K562 (cell line): Measurements from ENCODE around the gene PRSS27. TPM values are rescaled to one million over a fixed set of nuclear protein-coding genes. Genes with fewer than 3 reads are reported as not detected.
A peak's percentile ranks its signal among the peaks of the same experiment; 100 is the strongest.

Source experiments
- ATAC-seq: fragments of 200-7000 bp; cut with Tn5 transposase; 3 replicates; pipeline ENCODE4 v1.9.1; 2020; ENCODE audit warnings: moderate library complexity
- BruUV-seq: library from RNA; stranded (reverse); fragments of 400-500 nt; replicated peaks from 2 replicates; lab custom pipeline; 2021; lab: Mats Ljungman, UMichigan
- CTCF ChIA-PET: fragments of 300-600 bp; formaldehyde crosslinking; extraction: SDS; loops from one replicate; lab custom pipeline; 2021; ENCODE audit warnings: low intra/inter-chr PET ratio; lab: Yijun Ruan, JAX
- POLR2A ChIA-PET: fragments of 300-600, 350-650 bp; sonication (Branson Sonifier 250); formaldehyde crosslinking; extraction: SDS; loops from one replicate; lab custom pipeline; 2021; ENCODE audit warnings: antibody characterized with exemption, inconsistent platforms; lab: Yijun Ruan, JAX
- DNase-seq, 4 experiments: peaks; one replicate each; pipeline versions ENCODE4 v3.0.0 to v3.0.0-alpha.2; 2011 to 2018; ENCODE audit warnings: low spot score in 3 of 4, mixed read lengths in 3 of 4; ENCODE audit errors: extremely low read depth in 1 of 4
- FAIRE-seq: peaks from 2 replicates; lab custom pipeline; 2011; peaks lifted over from hg19 to GRCh38; lab: Jason Lieb, UNC
- H2AFZ ChIP-seq: 2 replicates; pipeline ENCODE4 v1.6.0; 2011; ENCODE audit warnings: low read depth, low read length, control low read depth, inconsistent platforms
- H3K27ac ChIP-seq: fragments of 200-600 bp; 3 replicates; pipeline ENCODE4 v1.8.0; 2011; ENCODE audit warnings: low read depth, mild to moderate bottlenecking, control low read depth, inconsistent platforms, low read length, moderate library complexity, mixed read lengths; ENCODE audit errors: extremely low read depth
- H3K27me3 ChIP-seq, 2 experiments: fragments of 300-600 bp in 1 of 2; 2 replicates in 1 of 2; 3 replicates in 1 of 2; pipeline versions ENCODE4 v1.6.0 to v1.8.0; 2011; ENCODE audit warnings: inconsistent platforms in 2 of 2, low read length in 2 of 2, mild to moderate bottlenecking in 1 of 2, mixed read lengths in 1 of 2, moderate library complexity in 1 of 2; ENCODE audit not compliant: control insufficient read depth in 2 of 2, insufficient read depth in 2 of 2
- H3K36me3 ChIP-seq: fragments of 300-600 bp; 3 replicates; pipeline ENCODE4 v1.8.0; 2011; ENCODE audit warnings: mild to moderate bottlenecking, low read length, inconsistent platforms; ENCODE audit not compliant: control insufficient read depth, insufficient read depth
- H3K4me1 ChIP-seq, 2 experiments: fragments of 200-600 bp in 1 of 2; replicated peaks in 1 of 2; 2 replicates in 1 of 2; 3 replicates in 1 of 2; pipeline versions ENCODE4 v1.5.1 to v1.8.0; 2011; ENCODE audit warnings: inconsistent platforms in 2 of 2, low read length in 2 of 2, mild to moderate bottlenecking in 1 of 2, mixed read lengths in 1 of 2, moderate library complexity in 1 of 2; ENCODE audit not compliant: control insufficient read depth in 2 of 2, insufficient read depth in 2 of 2
- H3K4me2 ChIP-seq: 2 replicates; pipeline ENCODE4 v1.6.1; 2011; ENCODE audit warnings: low read length, control low read depth, inconsistent platforms, mixed read lengths; ENCODE audit not compliant: insufficient read depth
- H3K4me3 ChIP-seq: fragments of 200-600 bp; sonication (generic), shearing (Covaris generic); 2 replicates; pipeline ENCODE4 v1.5.1; 2016; ENCODE audit warnings: control low read depth, inconsistent platforms
- H3K79me2 ChIP-seq: fragments of 200-600 bp; 3 replicates; pipeline ENCODE4 v1.8.0; 2011; ENCODE audit warnings: low read length, inconsistent platforms; ENCODE audit not compliant: control insufficient read depth, insufficient read depth
- H3K9ac ChIP-seq, 2 experiments: 2 replicates each; pipeline versions ENCODE4 v1.6.0 to v1.6.1; 2011; ENCODE audit warnings: low read depth in 2 of 2, low read length in 2 of 2, control low read depth in 1 of 2, inconsistent platforms in 1 of 2, mild to moderate bottlenecking in 1 of 2, mixed read lengths in 1 of 2; ENCODE audit not compliant: insufficient read depth in 1 of 2
- H3K9me1 ChIP-seq: one replicate; pipeline ENCODE4 v1.6.0; 2011; ENCODE audit warnings: inconsistent platforms, mild to moderate bottlenecking, low read length, moderate library complexity; ENCODE audit not compliant: control insufficient read depth, insufficient read depth
- H3K9me3 ChIP-seq: replicated peaks from 2 replicates; pipeline ENCODE4 v1.5.1; 2011; ENCODE audit warnings: low read depth, low read length, inconsistent platforms; ENCODE audit not compliant: control insufficient read depth, insufficient read depth
- H4K20me1 ChIP-seq: replicated peaks from 2 replicates; pipeline ENCODE4 v1.6.1; 2011; ENCODE audit warnings: low read length, inconsistent platforms, mixed read lengths; ENCODE audit not compliant: control insufficient read depth, insufficient read depth
- ARNT ChIP-seq, 2 experiments: fragments of 450-650 bp; IDR thresholded peaks; 2 replicates each; pipeline ENCODE4 v1.6.1; 2016; ENCODE audit warnings: mild to moderate bottlenecking in 1 of 2
- BRD9 ChIP-seq: fragments of 450-650 bp; IDR thresholded peaks from 2 replicates; pipeline ENCODE4 v1.6.1; 2018; ENCODE audit warnings: low read depth; ENCODE audit not compliant: partially characterized antibody
- EP400 ChIP-seq: fragments of 450-650 bp; IDR thresholded peaks from 2 replicates; pipeline ENCODE4 v1.6.1; 2017; ENCODE audit warnings: antibody characterized with exemption, mild to moderate bottlenecking, moderate library complexity
- FOXA1 ChIP-seq: fragments of 450-650 bp; IDR thresholded peaks from 2 replicates; pipeline ENCODE4 v1.6.1; 2016; ENCODE audit warnings: mild to moderate bottlenecking, borderline replicate concordance
- GTF2E2 ChIP-seq: fragments of 200-800 bp; sonication (Bioruptor generic); IDR thresholded peaks from 2 replicates; pipeline ENCODE4 v1.6.1; 2016; ENCODE audit warnings: missing genetic modification characterization, missing compliant biosample characterization
- HDGF ChIP-seq: fragments of 450-650 bp; IDR thresholded peaks from 2 replicates; pipeline ENCODE4 v1.6.1; 2016
- HNRNPH1 ChIP-seq: fragments of 200-400 bp; formaldehyde crosslinking; optimal IDR thresholded peaks from 2 replicates; pipeline ENCODE3; 2017; ENCODE audit warnings: low read depth, mild to moderate bottlenecking, low read length, moderate library complexity
- POLR2A ChIP-seq: fragments of 450-650 bp; conservative IDR thresholded peaks from 2 replicates; pipeline ENCODE4 v1.6.1; 2016
- RAD51 ChIP-seq: fragments of 450-650 bp; IDR thresholded peaks from 2 replicates; pipeline ENCODE4 v1.7.1; 2016; ENCODE audit warnings: low read depth, mild to moderate bottlenecking, borderline replicate concordance
- SNIP1 ChIP-seq: fragments of 450-650 bp; IDR thresholded peaks from 2 replicates; pipeline ENCODE4 v1.7.1; 2017; ENCODE audit warnings: low read depth, mild to moderate bottlenecking
- TAF7 ChIP-seq: fragments of 450-650 bp; IDR thresholded peaks from 2 replicates; pipeline ENCODE4 v1.6.1; 2016; ENCODE audit warnings: missing genetic modification characterization, missing compliant biosample characterization
- TGIF2 ChIP-seq: sonication (generic); formaldehyde crosslinking; IDR thresholded peaks from 2 replicates; pipeline ENCODE4 v1.8.1; 2022; ENCODE audit warnings: mild to moderate bottlenecking, missing genetic modification reagents, moderate library complexity
- ZBTB17 ChIP-seq: fragments of 450-650 bp; formaldehyde crosslinking; IDR thresholded peaks from 2 replicates; pipeline ENCODE4 v1.4.0; 2020; ENCODE audit warnings: mild to moderate bottlenecking
- ZNF165 ChIP-seq: fragments of 250-450 bp; sonication (Bioruptor Pico); IDR thresholded peaks from 2 replicates; pipeline ENCODE4 v1.4.0; 2020; ENCODE audit warnings: borderline replicate concordance
- WGBS: fragments of 100-300 bp; shearing (Covaris generic); methylation state at CpG from one replicate; pipeline ENCODE4 v1.1.6; 2016; ENCODE audit warnings: low coverage, mixed read lengths; ENCODE audit not compliant: insufficient coverage; ENCODE audit errors: missing lambda C conversion rate; 5-methylcytosine and 5-hydroxymethylcytosine counted together
- in situ Hi-C: fragments of 300-500 bp; cut with MboI; formaldehyde crosslinking; loops from 4 replicates; pipeline ENCODE4 v1.15.0; 2018; ENCODE audit warnings: inconsistent platforms, mixed read lengths
- intact Hi-C: fragments of 100-400 bp; cut with micrococcal nuclease; formaldehyde crosslinking; loops from 2 replicates; pipeline ENCODE4 v1.14.2; 2022
- polyA plus RNA-seq, 8 experiments: library from polyadenylated mRNA; depleted of rRNA in 4 of 8; stranded (reverse) in 5 of 8; unstranded in 3 of 8; fragments of >200 nt; fragmentation: Nextera tagmentation in 2 of 8; fragmentation: Illumina TruSeq in 1 of 8; extraction: Ambion mirVana in 2 of 8; extraction: Trizol in 1 of 8; gene quantifications; 2 replicates each; pipeline versions ENCODE4 v1.2.1 to v1.2.3, GENCODE V29; 2011 to 2014; ENCODE audit warnings: inconsistent platforms in 1 of 8, missing spikeins in 1 of 8
- total RNA-seq, 7 experiments: library from RNA; depleted of rRNA in 6 of 7; stranded (reverse); fragments of >200 nt in 6 of 7; fragmentation: Illumina TruSeq in 2 of 7; extraction: Trizol in 2 of 7; gene quantifications; 2 replicates each; pipeline versions ENCODE4 v1.2.1 to v1.2.3, GENCODE V29; 2011 to 2021; ENCODE audit warnings: low replicate concordance in 1 of 7
- TF ChIP-seq, protein P1 (sequence below): fragments of 450-650 bp; IDR thresholded peaks from 2 replicates; pipeline ENCODE4 v1.6.1; 2017; ENCODE audit warnings: antibody characterized with exemption, mild to moderate bottlenecking
- TF ChIP-seq, protein P2 (sequence below): fragments of 450-650 bp; formaldehyde crosslinking; IDR thresholded peaks from 2 replicates; pipeline ENCODE4 v1.4.0; 2020; ENCODE audit warnings: mild to moderate bottlenecking

Gene PRSS27
- total and polyA plus RNA-seq, 9 of the 15 experiments (the other 6 are each of a cell fraction or from before 2014, with no cell fraction given), result 0.09 to 0.20 (median 0.17) TPM; not detected in 5

DNA sequence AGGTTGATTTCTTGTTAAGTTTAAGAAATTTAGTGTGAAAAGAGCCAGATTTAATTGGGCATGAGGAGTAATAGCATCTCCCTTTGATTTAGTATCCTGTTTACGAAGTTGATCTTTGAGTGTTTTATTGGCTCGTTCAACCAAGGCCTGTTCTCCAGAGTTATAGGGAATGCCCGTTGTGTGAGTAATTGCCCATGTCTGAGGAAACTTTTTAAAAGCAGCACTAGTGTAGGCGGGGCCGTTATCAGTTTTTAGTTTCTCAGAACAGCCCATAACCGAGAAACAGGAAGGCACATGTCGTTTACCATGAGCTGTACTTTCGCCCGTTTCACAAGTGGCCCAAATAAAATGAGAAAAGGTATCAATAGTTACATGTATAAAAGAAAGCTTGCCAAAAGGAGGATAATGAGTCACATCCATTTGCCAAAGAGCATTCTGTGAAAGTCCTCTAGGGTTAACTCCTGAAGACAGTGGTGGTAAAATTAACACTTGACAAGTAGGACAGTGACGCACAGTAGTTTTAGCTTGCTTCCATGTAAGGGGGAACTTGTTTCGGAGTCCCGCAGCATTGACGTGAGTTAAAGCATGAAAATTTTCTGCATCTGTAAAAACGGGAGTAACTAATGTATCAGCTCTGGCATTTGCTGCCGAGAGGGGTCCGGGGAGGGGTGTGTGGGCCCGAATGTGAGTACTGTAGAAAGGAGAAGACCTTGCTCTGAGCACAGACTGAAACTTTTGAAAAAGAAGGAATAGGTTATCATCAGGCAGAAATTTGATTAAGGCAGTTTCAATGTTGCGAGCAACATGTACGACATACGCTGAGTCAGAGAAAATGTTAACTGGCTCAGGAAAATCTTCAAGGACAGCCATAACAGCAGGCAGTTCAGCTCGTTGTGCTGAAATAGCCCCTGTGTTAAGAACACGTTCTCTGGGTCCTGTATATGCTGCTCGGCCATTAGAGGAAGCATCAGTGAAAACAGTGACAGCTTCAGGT, 56.2 kb downstream of the PRSS27 start:
- Histone ChIP-seq H3K9me3 (no peaks in the 10 kb centered on the region), H2AFZ (peak overlapping the region; percentile 88), H3K4me2 (peak overlapping the region; percentile 69), H3K9ac (peak overlapping the region; percentile 54 to 64; a peak in 3 of 4 replicates), H3K79me2 (no peaks in the 10 kb centered on the region), H3K9me1 (no peaks in the 10 kb centered on the region), H3K4me1 (peaks cover 0 to 21% of the 10 kb centered on the region in 2 experiments; a peak in 3 of 5 replicates), H3K4me3 (no peak overlapping the region), H3K36me3 (peaks cover 9% of the 10 kb centered on the region; the same call in 1 of the 3 replicates), H4K20me1 (no peaks in the 10 kb centered on the region), H3K27me3 (no peaks in the 10 kb centered on the region), H3K27ac (peak overlapping the region; percentile 82)
- FAIRE-seq (peak; percentile 52), DNase-seq (peak in 2 of 4 experiments; percentile 44 to 79), ATAC-seq (peak; percentile 87)
- 11% methylated on average over 23 of the region's 23 CpGs for WGBS
- ChIA-PET POLR2A (interaction anchor here (1.1 to 1.6 kb wide), 2 partner anchors 10 to 18 kb away, joined by 4 read pairs; partner anchors contain the start of gene KCTD5), CTCF (no interaction called here)
- intact Hi-C loops (no loop called here), in situ Hi-C loops (no loop called here)
- no TSS peak for BruUV-seq
- TF ChIP-seq ZBTB17 (CRISPR knock-in tag), result no peak
- TF ChIP-seq SNIP1, result no peak
- 0 out of 2 replicates have a peak, but pooled peaks have one; percentile 30 for TF ChIP-seq GTF2E2
- TF ChIP-seq, protein P1, sequence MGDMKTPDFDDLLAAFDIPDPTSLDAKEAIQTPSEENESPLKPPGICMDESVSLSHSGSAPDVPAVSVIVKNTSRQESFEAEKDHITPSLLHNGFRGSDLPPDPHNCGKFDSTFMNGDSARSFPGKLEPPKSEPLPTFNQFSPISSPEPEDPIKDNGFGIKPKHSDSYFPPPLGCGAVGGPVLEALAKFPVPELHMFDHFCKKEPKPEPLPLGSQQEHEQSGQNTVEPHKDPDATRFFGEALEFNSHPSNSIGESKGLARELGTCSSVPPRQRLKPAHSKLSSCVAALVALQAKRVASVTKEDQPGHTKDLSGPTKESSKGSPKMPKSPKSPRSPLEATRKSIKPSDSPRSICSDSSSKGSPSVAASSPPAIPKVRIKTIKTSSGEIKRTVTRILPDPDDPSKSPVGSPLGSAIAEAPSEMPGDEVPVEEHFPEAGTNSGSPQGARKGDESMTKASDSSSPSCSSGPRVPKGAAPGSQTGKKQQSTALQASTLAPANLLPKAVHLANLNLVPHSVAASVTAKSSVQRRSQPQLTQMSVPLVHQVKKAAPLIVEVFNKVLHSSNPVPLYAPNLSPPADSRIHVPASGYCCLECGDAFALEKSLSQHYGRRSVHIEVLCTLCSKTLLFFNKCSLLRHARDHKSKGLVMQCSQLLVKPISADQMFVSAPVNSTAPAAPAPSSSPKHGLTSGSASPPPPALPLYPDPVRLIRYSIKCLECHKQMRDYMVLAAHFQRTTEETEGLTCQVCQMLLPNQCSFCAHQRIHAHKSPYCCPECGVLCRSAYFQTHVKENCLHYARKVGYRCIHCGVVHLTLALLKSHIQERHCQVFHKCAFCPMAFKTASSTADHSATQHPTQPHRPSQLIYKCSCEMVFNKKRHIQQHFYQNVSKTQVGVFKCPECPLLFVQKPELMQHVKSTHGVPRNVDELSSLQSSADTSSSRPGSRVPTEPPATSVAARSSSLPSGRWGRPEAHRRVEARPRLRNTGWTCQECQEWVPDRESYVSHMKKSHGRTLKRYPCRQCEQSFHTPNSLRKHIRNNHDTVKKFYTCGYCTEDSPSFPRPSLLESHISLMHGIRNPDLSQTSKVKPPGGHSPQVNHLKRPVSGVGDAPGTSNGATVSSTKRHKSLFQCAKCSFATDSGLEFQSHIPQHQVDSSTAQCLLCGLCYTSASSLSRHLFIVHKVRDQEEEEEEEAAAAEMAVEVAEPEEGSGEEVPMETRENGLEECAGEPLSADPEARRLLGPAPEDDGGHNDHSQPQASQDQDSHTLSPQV, result peak; percentile 79
- no peak for TF ChIP-seq HNRNPH1
- TF ChIP-seq BRD9, result no peak
- no peak for TF ChIP-seq ZNF165
- TF ChIP-seq ARNT (IDR thresholded peaks at IDR 0.05), result no peak
- TF ChIP-seq EP400, result no peak
- no peak for TF ChIP-seq TGIF2 (CRISPR knock-in tag)
- no peak for TF ChIP-seq POLR2A
- TF ChIP-seq, protein P2, sequence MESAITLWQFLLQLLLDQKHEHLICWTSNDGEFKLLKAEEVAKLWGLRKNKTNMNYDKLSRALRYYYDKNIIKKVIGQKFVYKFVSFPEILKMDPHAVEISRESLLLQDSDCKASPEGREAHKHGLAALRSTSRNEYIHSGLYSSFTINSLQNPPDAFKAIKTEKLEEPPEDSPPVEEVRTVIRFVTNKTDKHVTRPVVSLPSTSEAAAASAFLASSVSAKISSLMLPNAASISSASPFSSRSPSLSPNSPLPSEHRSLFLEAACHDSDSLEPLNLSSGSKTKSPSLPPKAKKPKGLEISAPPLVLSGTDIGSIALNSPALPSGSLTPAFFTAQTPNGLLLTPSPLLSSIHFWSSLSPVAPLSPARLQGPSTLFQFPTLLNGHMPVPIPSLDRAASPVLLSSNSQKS, result no peak
- no peak for TF ChIP-seq FOXA1
- TF ChIP-seq HDGF, result no peak
- no peak for TF ChIP-seq RAD51
- no peak for TF ChIP-seq TAF7 (tag)
